ENCODE results near the gene VIL1.

VIL1 gene

GRCh38 chr2:218452079-218452478, 33.2 kb downstream of the VIL1 start:
- Histone ChIP-seq H3K4me3 (ENCODE audit: low read depth, low read length) (no peak overlapping the region), H3K4me1 (ENCODE audit: control insufficient read depth, insufficient read depth, low read length) (peaks cover 11% of the 10 kb centered on the region; the same call in 1 of the 2 replicates), H3K9me3 (ENCODE audit: control insufficient read depth, insufficient read depth, low read length) (no peaks in the 10 kb centered on the region), H3K9ac (ENCODE audit: low read depth, low read length) (no peak overlapping the region), H3K27ac (ENCODE audit: low read depth, low read length) (no peak overlapping the region), H3K36me3 (ENCODE audit: control insufficient read depth, insufficient read depth, low read length) (peaks cover 78% of the 10 kb centered on the region), H3K27me3 (ENCODE audit: control insufficient read depth, insufficient read depth, low read length) (no peaks in the 10 kb centered on the region)

GRCh38 chr2:218456849-218457248, 37.9 kb downstream of the VIL1 start:
- Histone ChIP-seq H3K36me3 (ENCODE audit: control insufficient read depth, insufficient read depth, low read length) (peaks cover 69% of the 10 kb centered on the region), H3K27me3 (ENCODE audit: control insufficient read depth, insufficient read depth, low read length) (no peaks in the 10 kb centered on the region)

GRCh38 chr2:218458598-218458997, 39.7 kb downstream of the VIL1 start:
- H3K27me3 ChIP-seq (ENCODE audit: control insufficient read depth, insufficient read depth, low read length): no peaks in the 10 kb centered on the region
- no peaks in the 10 kb centered on the region for H3K4me1 ChIP-seq (ENCODE audit: control insufficient read depth, insufficient read depth, low read length)
- H3K36me3 ChIP-seq (ENCODE audit: control insufficient read depth, insufficient read depth, low read length): peaks cover 72% of the 10 kb centered on the region
- H3K27ac ChIP-seq (ENCODE audit: low read depth, low read length): no peak overlapping the region
- no peaks in the 10 kb centered on the region for H3K9me3 ChIP-seq (ENCODE audit: control insufficient read depth, insufficient read depth, low read length)
- H3K4me3 ChIP-seq (ENCODE audit: low read depth, low read length): no peak overlapping the region
- H3K9ac ChIP-seq (ENCODE audit: low read depth, low read length): no peak overlapping the region

More at GRCh38 chr2:218456849-218457248, 37.9 kb downstream of the VIL1 start:
- Histone ChIP-seq H3K4me1 (ENCODE audit: control insufficient read depth, insufficient read depth, low read length) (no peaks in the 10 kb centered on the region), H3K27ac (ENCODE audit: low read depth, low read length) (no peak overlapping the region), H3K9ac (ENCODE audit: low read depth, low read length) (no peak overlapping the region), H3K4me3 (ENCODE audit: low read depth, low read length) (no peak overlapping the region), H3K9me3 (ENCODE audit: control insufficient read depth, insufficient read depth, low read length) (no peaks in the 10 kb centered on the region)

DNA sequence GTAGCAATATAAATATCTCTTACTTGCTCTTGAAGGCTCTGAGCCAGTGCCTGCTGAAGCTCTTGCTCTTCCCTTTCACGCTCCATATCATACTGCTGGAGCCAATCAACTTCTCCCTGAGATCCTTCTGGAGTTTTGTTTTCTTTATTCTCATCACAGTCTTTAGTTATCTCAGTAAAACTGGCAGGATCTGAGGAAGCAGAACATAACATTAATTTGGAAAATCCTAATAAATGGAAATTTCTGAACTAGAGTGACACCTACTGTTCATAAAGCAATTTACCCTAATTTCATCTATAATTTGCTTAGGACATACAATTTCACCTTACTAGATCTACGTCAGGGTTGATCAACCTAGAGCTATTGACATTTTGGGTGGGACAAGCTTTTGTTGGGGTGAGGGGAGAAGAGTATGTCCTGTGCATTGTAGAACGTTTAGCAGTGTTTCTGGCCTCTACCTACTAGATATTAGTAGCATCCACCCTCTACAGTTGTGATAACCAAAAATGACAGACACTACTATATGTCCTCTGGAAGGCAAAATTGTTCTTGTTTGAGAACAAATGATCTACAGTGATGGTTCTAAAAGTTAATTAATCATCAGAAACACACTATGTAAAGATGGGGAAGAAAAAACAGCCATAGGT, 47.2 kb downstream of the VIL1 start:
- Histone ChIP-seq H3K4me1 (ENCODE audit: control insufficient read depth, insufficient read depth, low read length) (no peaks in the 10 kb centered on the region), H3K27me3 (ENCODE audit: control insufficient read depth, insufficient read depth, low read length) (no peaks in the 10 kb centered on the region), H3K9me3 (ENCODE audit: control insufficient read depth, insufficient read depth, low read length) (no peaks in the 10 kb centered on the region), H3K9ac (ENCODE audit: low read depth, low read length) (no peak overlapping the region), H3K4me3 (ENCODE audit: low read depth, low read length) (no peak overlapping the region), H3K27ac (ENCODE audit: low read depth, low read length) (no peak overlapping the region), H3K36me3 (ENCODE audit: control insufficient read depth, insufficient read depth, low read length) (peaks cover 53% of the 10 kb centered on the region)

DNA sequence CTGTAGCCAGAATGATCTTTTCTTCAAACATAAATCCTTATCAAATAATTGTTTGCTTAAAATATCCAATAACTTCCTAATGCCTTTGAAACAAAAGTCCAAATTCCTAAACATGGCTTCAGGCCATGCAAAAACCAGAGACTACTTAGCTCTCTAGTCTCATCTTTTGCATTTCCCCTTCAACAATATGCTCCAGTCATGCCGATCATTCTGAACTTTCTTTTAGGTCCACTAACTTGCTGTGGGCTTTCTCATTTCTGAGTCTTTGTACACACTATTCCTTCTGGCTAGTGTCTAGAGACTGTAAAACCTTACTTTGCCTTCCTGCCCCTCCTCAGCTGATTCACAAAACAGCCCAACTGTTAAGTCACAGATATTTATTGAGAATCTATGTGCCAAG, 51.5 kb downstream of the VIL1 start:
- Histone ChIP-seq H3K27ac (ENCODE audit: low read depth, low read length) (no peak overlapping the region), H3K9ac (ENCODE audit: low read depth, low read length) (no peak overlapping the region), H3K27me3 (ENCODE audit: control insufficient read depth, insufficient read depth, low read length) (no peaks in the 10 kb centered on the region), H3K9me3 (ENCODE audit: control insufficient read depth, insufficient read depth, low read length) (no peaks in the 10 kb centered on the region), H3K36me3 (ENCODE audit: control insufficient read depth, insufficient read depth, low read length) (peaks cover 63% of the 10 kb centered on the region), H3K4me3 (ENCODE audit: low read depth, low read length) (no peak overlapping the region), H3K4me1 (ENCODE audit: control insufficient read depth, insufficient read depth, low read length) (no peaks in the 10 kb centered on the region)

DNA sequence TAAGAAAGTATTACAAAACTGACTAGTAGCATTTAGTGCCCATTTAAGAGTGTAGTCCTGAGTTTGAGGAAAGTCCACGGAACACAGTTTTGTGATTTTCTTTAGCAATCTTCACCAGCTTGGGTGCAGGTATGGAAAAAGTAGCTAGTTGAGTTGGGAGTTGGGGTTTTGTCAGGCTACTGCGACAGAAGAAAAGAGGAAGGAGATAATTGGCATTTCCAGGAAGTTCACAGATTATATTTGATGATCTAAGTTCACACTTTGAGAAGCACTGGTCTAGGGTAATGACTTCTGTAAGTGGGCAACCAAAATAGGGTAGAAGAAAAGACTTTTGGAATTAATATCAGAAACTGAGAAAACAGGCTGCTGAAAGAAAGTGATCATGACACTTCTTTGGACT, 52.1 kb downstream of the VIL1 start:
- Histone ChIP-seq H3K27ac (ENCODE audit: low read depth, low read length) (no peak overlapping the region), H3K9ac (ENCODE audit: low read depth, low read length) (no peak overlapping the region), H3K36me3 (ENCODE audit: control insufficient read depth, insufficient read depth, low read length) (peaks cover 63% of the 10 kb centered on the region), H3K27me3 (ENCODE audit: control insufficient read depth, insufficient read depth, low read length) (no peaks in the 10 kb centered on the region), H3K4me1 (ENCODE audit: control insufficient read depth, insufficient read depth, low read length) (no peaks in the 10 kb centered on the region), H3K9me3 (ENCODE audit: control insufficient read depth, insufficient read depth, low read length) (no peaks in the 10 kb centered on the region), H3K4me3 (ENCODE audit: low read depth, low read length) (no peak overlapping the region)

- H3K4me3 ChIP-seq (ENCODE audit: low read depth, low read length): no peak overlapping the region
Measured at GRCh38 chr2:218471982-218472381, 53.1 kb downstream of the VIL1 start.

GRCh38 chr2:218472988-218473387, 54.1 kb downstream of the VIL1 start:
- no peak overlapping the region for H3K27ac ChIP-seq (ENCODE audit: low read depth, low read length)
- no peak overlapping the region for H3K9ac ChIP-seq (ENCODE audit: low read depth, low read length)
- H3K36me3 ChIP-seq (ENCODE audit: control insufficient read depth, insufficient read depth, low read length): peaks cover 81% of the 10 kb centered on the region
- no peak overlapping the region for H3K4me3 ChIP-seq (ENCODE audit: low read depth, low read length)
- no peaks in the 10 kb centered on the region for H3K4me1 ChIP-seq (ENCODE audit: control insufficient read depth, insufficient read depth, low read length)
- no peaks in the 10 kb centered on the region for H3K27me3 ChIP-seq (ENCODE audit: control insufficient read depth, insufficient read depth, low read length)
- no peaks in the 10 kb centered on the region for H3K9me3 ChIP-seq (ENCODE audit: control insufficient read depth, insufficient read depth, low read length)

More at GRCh38 chr2:218471982-218472381, 53.1 kb downstream of the VIL1 start:
- Histone ChIP-seq H3K9me3 (ENCODE audit: control insufficient read depth, insufficient read depth, low read length) (no peaks in the 10 kb centered on the region), H3K36me3 (ENCODE audit: control insufficient read depth, insufficient read depth, low read length) (peaks cover 71% of the 10 kb centered on the region), H3K9ac (ENCODE audit: low read depth, low read length) (no peak overlapping the region), H3K27me3 (ENCODE audit: control insufficient read depth, insufficient read depth, low read length) (no peaks in the 10 kb centered on the region), H3K4me1 (ENCODE audit: control insufficient read depth, insufficient read depth, low read length) (no peaks in the 10 kb centered on the region), H3K27ac (ENCODE audit: low read depth, low read length) (no peak overlapping the region)

DNA sequence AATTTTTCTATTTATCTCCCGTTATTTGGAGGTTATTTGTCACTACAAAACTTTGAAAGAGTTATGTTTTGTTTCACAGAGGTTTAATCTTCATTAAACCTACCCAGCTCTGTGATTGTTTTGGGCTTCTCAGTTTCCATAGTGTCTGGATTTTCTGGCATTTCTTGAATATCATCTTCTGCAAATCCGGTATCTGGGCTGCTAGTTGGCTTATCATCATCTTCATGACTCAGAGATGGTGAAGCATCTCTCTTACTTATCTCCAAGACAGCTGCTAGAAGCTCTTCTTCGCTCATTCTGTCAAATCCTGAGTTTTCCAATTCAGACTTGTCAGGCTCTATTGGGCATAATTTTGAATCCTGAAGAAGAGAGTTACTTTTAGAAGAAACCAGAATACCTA, 55.6 kb downstream of the VIL1 start:
- Histone ChIP-seq H3K4me1 (ENCODE audit: control insufficient read depth, insufficient read depth, low read length) (no peaks in the 10 kb centered on the region), H3K4me3 (ENCODE audit: low read depth, low read length) (no peak overlapping the region), H3K9ac (ENCODE audit: low read depth, low read length) (no peak overlapping the region), H3K27me3 (ENCODE audit: control insufficient read depth, insufficient read depth, low read length) (no peaks in the 10 kb centered on the region), H3K36me3 (ENCODE audit: control insufficient read depth, insufficient read depth, low read length) (peaks cover 93% of the 10 kb centered on the region), H3K9me3 (ENCODE audit: control insufficient read depth, insufficient read depth, low read length) (no peaks in the 10 kb centered on the region), H3K27ac (ENCODE audit: low read depth, low read length) (no peak overlapping the region)

- Histone ChIP-seq H3K9ac (ENCODE audit: low read depth, low read length) (no peak overlapping the region), H3K9me3 (ENCODE audit: control insufficient read depth, insufficient read depth, low read length) (no peaks in the 10 kb centered on the region), H3K36me3 (ENCODE audit: control insufficient read depth, insufficient read depth, low read length) (peaks cover 90% of the 10 kb centered on the region), H3K4me1 (ENCODE audit: control insufficient read depth, insufficient read depth, low read length) (no peaks in the 10 kb centered on the region), H3K27me3 (ENCODE audit: control insufficient read depth, insufficient read depth, low read length) (no peaks in the 10 kb centered on the region), H3K27ac (ENCODE audit: low read depth, low read length) (no peak overlapping the region), H3K4me3 (ENCODE audit: low read depth, low read length) (no peak overlapping the region)
Measured at GRCh38 chr2:218476676-218477075, 57.8 kb downstream of the VIL1 start.

DNA sequence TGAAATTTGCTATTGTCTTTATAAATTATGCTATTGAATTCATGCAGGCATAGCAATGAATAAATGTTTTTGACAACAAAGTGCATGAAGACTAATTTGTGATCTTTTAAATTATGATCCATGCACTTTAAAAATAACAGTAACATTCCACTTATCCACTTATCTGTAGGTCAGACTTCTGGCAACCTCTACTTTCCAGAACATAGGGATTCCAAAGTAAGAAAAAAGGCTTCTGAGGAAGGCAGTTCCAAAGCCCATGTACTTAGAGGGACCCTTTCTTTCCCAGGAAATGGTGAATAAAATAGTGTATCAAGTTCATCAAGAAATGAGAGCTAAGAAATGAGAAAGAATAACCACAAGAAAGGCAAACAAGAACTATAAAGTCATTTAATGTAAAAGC, 58.3 kb downstream of the VIL1 start:
- H3K9me3 ChIP-seq (ENCODE audit: control insufficient read depth, insufficient read depth, low read length): no peaks in the 10 kb centered on the region
- no peaks in the 10 kb centered on the region for H3K27me3 ChIP-seq (ENCODE audit: control insufficient read depth, insufficient read depth, low read length)
- peaks cover 92% of the 10 kb centered on the region for H3K36me3 ChIP-seq (ENCODE audit: control insufficient read depth, insufficient read depth, low read length)
- H3K27ac ChIP-seq (ENCODE audit: low read depth, low read length): no peak overlapping the region
- H3K9ac ChIP-seq (ENCODE audit: low read depth, low read length): no peak overlapping the region
- H3K4me1 ChIP-seq (ENCODE audit: control insufficient read depth, insufficient read depth, low read length): no peaks in the 10 kb centered on the region
- no peak overlapping the region for H3K4me3 ChIP-seq (ENCODE audit: low read depth, low read length)
